Endometrial microvascular endothelial cells (primary cell): ENCODE results near the gene RBM42. TPM values are rescaled to one million over a fixed set of nuclear protein-coding genes. Genes with fewer than 3 reads are reported as not detected.
"Not testable (repeated sequence)": the region's sequence is repeated elsewhere in the genome, so short reads cannot be mapped to it uniquely, and the experiment has no call there.

Experiments
- in situ Hi-C: cut with HindIII; loops from 2 replicates; pipeline ENCODE4 v1.10.0; 2017; ENCODE audit warnings: low sequenced_read_pairs, low pct_unique_long_range_greater_than_20kb; ENCODE audit errors: inconsistent ontology term
- total RNA-seq: library from RNA; depleted of rRNA; stranded (reverse); fragments of >200 nt; gene quantifications from one replicate; pipeline ENCODE4 v1.2.3, GENCODE V29; 2015; ENCODE audit errors: inconsistent ontology term

The RBM42 gene
- 84.6 TPM for total RNA-seq

GRCh38 chr19:35628565-35629331, at the start of gene RBM42:
Gene RBM42, plus strand, starts transcription at chr19:35629036. Its CDS starts 118 bp downstream, at chr19:35629154.
- in situ Hi-C loops: no loop called here

- in situ Hi-C loops: no loop called here
These were observed 46.1 kb upstream of the RBM42 start for GRCh38 chr19:35582760-35583159.

- in situ Hi-C loops: no loop called here
These were observed 43.0 kb upstream of the RBM42 start, which contains the start of gene PMIS2 for GRCh38 chr19:35585848-35586247. Gene PMIS2, plus strand, starts transcription at chr19:35586173. Its CDS starts 87 bp downstream, at chr19:35586260.

GRCh38 chr19:35587321-35587720, 41.5 kb upstream of the RBM42 start:
- in situ Hi-C loops: no loop called here

- in situ Hi-C loops: no loop called here
These were observed 38.0 kb upstream of the RBM42 start for GRCh38 chr19:35590875-35591274.

GRCh38 chr19:35592226-35592625, 36.6 kb upstream of the RBM42 start:
- in situ Hi-C loops: no loop called here

GRCh38 chr19:35595026-35595425, 33.8 kb upstream of the RBM42 start:
- in situ Hi-C loops: not testable (repeated sequence)

GRCh38 chr19:35595928-35596327, 32.9 kb upstream of the RBM42 start:
- in situ Hi-C loops: no loop called here

- in situ Hi-C loops: no loop called here
These were observed 32.4 kb upstream of the RBM42 start for GRCh38 chr19:35596366-35596999.

GRCh38 chr19:35601971-35602370, 26.9 kb upstream of the RBM42 start:
- in situ Hi-C loops: no loop called here

- in situ Hi-C loops: not testable (repeated sequence)
These were observed 24.4 kb upstream of the RBM42 start for GRCh38 chr19:35604436-35604835.

- in situ Hi-C loops: not testable (repeated sequence)
These were observed 21.7 kb upstream of the RBM42 start for GRCh38 chr19:35607170-35607569.

GRCh38 chr19:35607661-35608060, 21.2 kb upstream of the RBM42 start:
- in situ Hi-C loops: no loop called here

- in situ Hi-C loops: no loop called here
These were observed 20.6 kb upstream of the RBM42 start for GRCh38 chr19:35608251-35608650.

- in situ Hi-C loops: no loop called here
These were observed 18.9 kb upstream of the RBM42 start for GRCh38 chr19:35609851-35610353.

- in situ Hi-C loops: no loop called here
These were observed 16.6 kb upstream of the RBM42 start for GRCh38 chr19:35612224-35612558.

- in situ Hi-C loops: no loop called here
These were observed 16.1 kb upstream of the RBM42 start, which contains the start of gene HAUS5 for GRCh38 chr19:35612559-35613321. Gene HAUS5, plus strand, starts transcription at chr19:35612735. Its CDS starts 60 bp downstream, at chr19:35612795.

GRCh38 chr19:35613574-35613973, 15.3 kb upstream of the RBM42 start:
- in situ Hi-C loops: no loop called here

- in situ Hi-C loops: no loop called here
These were observed 13.8 kb upstream of the RBM42 start for GRCh38 chr19:35615036-35615435.
